ENCODE data around the gene CA9.

- TF ChIP-seq SUZ12 (IDR thresholded peaks at IDR 0.05), result no peak
- TF ChIP-seq FOXA1 (IDR thresholded peaks at IDR 0.05), result no peak
- TF ChIP-seq SP1 (IDR thresholded peaks at IDR 0.05), result no peak
- no peak for TF ChIP-seq PKNOX1 (IDR thresholded peaks at IDR 0.05)
- no peak for TF ChIP-seq ELF4 (IDR thresholded peaks at IDR 0.05)
- TF ChIP-seq FOXM1 (IDR thresholded peaks at IDR 0.05; ENCODE audit: borderline replicate concordance), result no peak
- no peak for TF ChIP-seq BHLHE40 (IDR thresholded peaks at IDR 0.05; ENCODE audit: borderline replicate concordance)
- no peak for TF ChIP-seq NFRKB (IDR thresholded peaks at IDR 0.05)
- no peak for TF ChIP-seq FOXK2 (IDR thresholded peaks at IDR 0.05)
- TF ChIP-seq CTBP1 (IDR thresholded peaks at IDR 0.05; ENCODE audit: borderline replicate concordance), result no peak
- TF ChIP-seq LEF1 (IDR thresholded peaks at IDR 0.05; ENCODE audit: borderline replicate concordance), result no peak
- TF ChIP-seq ZNF384 (IDR thresholded peaks at IDR 0.05), result no peak
- no peak for TF ChIP-seq HDGF (IDR thresholded peaks at IDR 0.05; ENCODE audit: borderline replicate concordance)
Observed at GRCh38 chr9:35729700-35730485, 56.2 kb downstream of the CA9 start.
